Tibial nerve (tissue), 4 donors: Measurements from ENCODE around the gene KDM2A. TPM values are rescaled to one million over a fixed set of nuclear protein-coding genes. Genes with fewer than 3 reads are reported as not detected.

Source experiments
- DNase-seq, 2 donors: peaks; one replicate each; pipeline ENCODE4 v3.0.0-alpha.2; 2019; ENCODE audit warnings: low spot score in 2 of 2
- H3K27ac ChIP-seq, 4 donors: fragments of 200-600 bp; sonication (generic) in 3 of 4; one replicate each; pipeline ENCODE4 v1.5.1; 2017 to 2019; ENCODE audit warnings: mild to moderate bottlenecking in 1 of 4
- H3K27me3 ChIP-seq, 2 donors: fragments of 200-600 bp; sonication (generic) in 1 of 2; one replicate each; pipeline versions ENCODE4 v1.5.1 to v1.6.0; 2017 to 2019
- H3K36me3 ChIP-seq, 3 donors: fragments of 200-600 bp; sonication (generic); one replicate each; pipeline ENCODE4 v1.5.1; 2018 to 2019
- H3K4me1 ChIP-seq, 4 donors: fragments of 200-600 bp; sonication (generic) in 3 of 4; one replicate each; pipeline ENCODE4 v1.5.1; 2017 to 2019
- H3K4me3 ChIP-seq, 4 donors: fragments of 200-600 bp; sonication (generic) in 3 of 4; one replicate each; pipeline ENCODE4 v1.5.1; 2017 to 2019; ENCODE audit warnings: mild to moderate bottlenecking in 1 of 4, moderate library complexity in 1 of 4
- H3K9me3 ChIP-seq, 4 donors: fragments of 200-600 bp; sonication (generic) in 3 of 4; one replicate each; pipeline ENCODE4 v1.5.1; 2017 to 2019
- EP300 ChIP-seq, 2 donors: sonication (generic); formaldehyde crosslinking; IDR thresholded peaks; one replicate each; pipeline ENCODE4 v1.6.1; 2017; ENCODE audit warnings: antibody characterized with exemption in 2 of 2, mild to moderate bottlenecking in 1 of 2
- POLR2A ChIP-seq, 2 donors: fragments of 450-650 bp; IDR thresholded peaks; one replicate each; pipeline ENCODE4 v1.6.1; 2017; ENCODE audit warnings: antibody characterized with exemption in 2 of 2, mild to moderate bottlenecking in 2 of 2, moderate library complexity in 2 of 2
- WGBS, 2 donors: methylation state at CpG; one replicate each; pipeline ENCODE4 v1.1.5; 2018; 5-methylcytosine and 5-hydroxymethylcytosine counted together
- total RNA-seq, 4 donors: library from RNA; depleted of rRNA; stranded (reverse); fragments of >200 nt; gene quantifications; one replicate each; pipeline ENCODE4 v1.1.0, GENCODE V29; 2016
- TF ChIP-seq, protein P1 (sequence below), 5 experiments: fragments of 200-600 bp in 3 of 5; fragments of 450-650 bp in 2 of 5; sonication (generic) in 3 of 5; IDR thresholded peaks; one replicate each; pipeline ENCODE4 v1.5.1; 2016 to 2019; ENCODE audit warnings: antibody characterized with exemption in 5 of 5, mild to moderate bottlenecking in 3 of 5, moderate library complexity in 2 of 5

Gene KDM2A
- total RNA-seq, 4 donors from 2014 or later = 40.9 to 106 (median 67.4) TPM

DNA sequence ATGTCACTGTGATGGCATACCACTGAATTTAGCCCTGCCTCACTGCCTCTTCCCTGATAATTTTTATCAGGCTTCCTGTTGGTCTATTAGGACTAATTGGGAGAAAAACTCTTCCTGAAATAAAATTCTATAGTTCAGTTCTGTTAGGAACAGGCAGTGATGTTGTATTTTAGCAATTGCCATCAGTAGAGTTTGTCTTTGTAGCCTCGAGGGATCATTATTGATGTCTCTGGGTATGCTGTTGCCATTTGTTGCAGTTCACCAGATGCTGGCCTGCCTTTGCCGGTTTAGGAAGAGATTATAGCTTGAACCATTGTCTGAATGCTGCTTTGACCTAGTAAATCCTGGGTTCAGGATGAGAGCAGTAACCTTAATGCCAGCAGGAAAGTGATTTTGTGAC is 41.0 kb downstream of the KDM2A start:
- WGBS, 2 donors = 15 to 54% methylated on average over 2 of the region's 2 CpGs
- Histone ChIP-seq H3K27ac (no peak overlapping the region), H3K4me1 (peaks cover 0 to 46% (median 5%) of the 10 kb centered on the region in 4 donors), H3K36me3 (peaks cover 0 to under 1% (median 0%) of the 10 kb centered on the region in 3 donors), H3K4me3 (no peak overlapping the region), H3K9me3 (no peaks in the 10 kb centered on the region), H3K27me3 (no peaks in the 10 kb centered on the region)
- TF ChIP-seq, protein P1, sequence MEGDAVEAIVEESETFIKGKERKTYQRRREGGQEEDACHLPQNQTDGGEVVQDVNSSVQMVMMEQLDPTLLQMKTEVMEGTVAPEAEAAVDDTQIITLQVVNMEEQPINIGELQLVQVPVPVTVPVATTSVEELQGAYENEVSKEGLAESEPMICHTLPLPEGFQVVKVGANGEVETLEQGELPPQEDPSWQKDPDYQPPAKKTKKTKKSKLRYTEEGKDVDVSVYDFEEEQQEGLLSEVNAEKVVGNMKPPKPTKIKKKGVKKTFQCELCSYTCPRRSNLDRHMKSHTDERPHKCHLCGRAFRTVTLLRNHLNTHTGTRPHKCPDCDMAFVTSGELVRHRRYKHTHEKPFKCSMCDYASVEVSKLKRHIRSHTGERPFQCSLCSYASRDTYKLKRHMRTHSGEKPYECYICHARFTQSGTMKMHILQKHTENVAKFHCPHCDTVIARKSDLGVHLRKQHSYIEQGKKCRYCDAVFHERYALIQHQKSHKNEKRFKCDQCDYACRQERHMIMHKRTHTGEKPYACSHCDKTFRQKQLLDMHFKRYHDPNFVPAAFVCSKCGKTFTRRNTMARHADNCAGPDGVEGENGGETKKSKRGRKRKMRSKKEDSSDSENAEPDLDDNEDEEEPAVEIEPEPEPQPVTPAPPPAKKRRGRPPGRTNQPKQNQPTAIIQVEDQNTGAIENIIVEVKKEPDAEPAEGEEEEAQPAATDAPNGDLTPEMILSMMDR (IDR thresholded peaks at IDR 0.05) = no peak
- no peak for TF ChIP-seq EP300 (IDR thresholded peaks at IDR 0.05)
- TF ChIP-seq POLR2A (IDR thresholded peaks at IDR 0.05) = no peak
- DNase-seq = no peak

DNA sequence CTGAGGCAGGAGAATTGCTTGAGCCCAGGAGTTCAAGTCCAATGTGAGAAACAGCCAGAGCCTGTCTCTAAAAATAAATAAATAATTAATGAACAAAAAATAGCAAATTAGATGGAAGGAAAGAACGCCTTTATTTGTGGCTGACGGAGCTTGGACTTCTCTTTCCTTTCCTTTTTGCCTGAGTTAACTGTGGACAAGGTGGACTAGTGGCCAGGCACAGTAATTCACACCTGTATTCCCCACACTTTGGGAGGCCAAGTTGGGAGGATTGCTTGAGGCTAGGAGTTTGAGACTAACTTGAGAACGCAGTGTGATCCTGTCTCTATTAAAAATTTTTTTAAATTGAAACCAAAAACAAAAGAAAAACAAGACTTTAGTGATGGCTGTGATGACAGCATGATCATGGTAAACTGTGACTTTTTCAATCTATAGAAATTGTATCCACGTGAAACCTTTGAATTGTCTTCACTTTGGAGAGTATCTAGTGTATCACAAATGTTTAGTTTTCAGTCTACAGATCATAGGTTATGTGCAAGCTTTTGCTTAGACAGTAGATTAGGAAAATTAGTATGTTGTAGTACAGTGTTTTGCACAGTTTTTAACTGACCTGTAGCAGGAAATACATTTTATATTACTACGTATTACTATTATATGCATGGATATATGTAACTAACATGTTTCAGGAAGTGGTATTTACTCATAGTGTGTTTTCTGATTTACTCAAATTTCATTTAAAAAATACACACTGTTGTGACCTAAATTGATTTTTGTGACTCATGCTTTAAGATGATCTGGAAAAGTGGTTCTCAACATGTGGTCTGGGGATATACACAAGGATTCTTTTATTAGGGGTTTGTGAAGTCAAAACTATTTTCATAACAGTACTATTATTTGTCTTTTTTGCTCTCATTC is 42.1 kb downstream of the KDM2A start:
- TF ChIP-seq EP300 (IDR thresholded peaks at IDR 0.05) (no peak), POLR2A (IDR thresholded peaks at IDR 0.05) (no peak)
- TF ChIP-seq, protein P1 (IDR thresholded peaks at IDR 0.05) = no peak
- Histone ChIP-seq H3K36me3 (no peaks in the 10 kb centered on the region), H3K27ac (no peak overlapping the region), H3K9me3 (no peaks in the 10 kb centered on the region), H3K4me1 (peaks cover 4 to 53% (median 6%) of the 10 kb centered on the region in 4 donors), H3K27me3 (no peaks in the 10 kb centered on the region), H3K4me3 (no peak overlapping the region)
- 85 to 90% methylated on average over 5 of the region's 5 CpGs for WGBS, 2 donors
- DNase-seq = no peak

DNA sequence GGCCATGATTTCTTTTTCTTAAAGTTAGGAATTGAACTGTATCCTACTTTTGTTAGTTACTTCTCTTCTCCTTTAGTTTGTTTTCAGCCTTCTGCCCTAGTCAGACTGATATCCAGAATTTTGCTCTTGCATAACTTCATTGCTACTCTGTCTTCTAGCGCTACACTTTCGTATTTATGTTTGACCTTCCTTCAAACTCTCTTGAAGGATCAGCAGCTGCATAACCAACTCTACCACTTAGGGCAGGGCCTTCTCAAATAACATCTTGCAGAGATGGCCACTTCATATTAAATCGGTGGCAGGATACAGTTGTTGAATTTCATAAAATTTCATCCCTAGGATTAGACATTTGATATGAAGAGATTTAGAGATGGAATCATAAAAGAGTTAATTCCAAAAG is 43.9 kb downstream of the KDM2A start:
- TF ChIP-seq POLR2A (IDR thresholded peaks at IDR 0.05) = no peak
- TF ChIP-seq, protein P1 (IDR thresholded peaks at IDR 0.05) = no peak
- no peak for TF ChIP-seq EP300 (IDR thresholded peaks at IDR 0.05)
- Histone ChIP-seq H3K36me3 (no peaks in the 10 kb centered on the region), H3K4me1 (peaks cover 4 to 69% (median 15%) of the 10 kb centered on the region in 4 donors), H3K4me3 (no peak overlapping the region), H3K9me3 (no peaks in the 10 kb centered on the region), H3K27me3 (no peaks in the 10 kb centered on the region), H3K27ac (no peak overlapping the region)
- WGBS, 2 donors = 93 to 94% methylated on average over 3 of the region's 3 CpGs
- DNase-seq = no peak

DNA sequence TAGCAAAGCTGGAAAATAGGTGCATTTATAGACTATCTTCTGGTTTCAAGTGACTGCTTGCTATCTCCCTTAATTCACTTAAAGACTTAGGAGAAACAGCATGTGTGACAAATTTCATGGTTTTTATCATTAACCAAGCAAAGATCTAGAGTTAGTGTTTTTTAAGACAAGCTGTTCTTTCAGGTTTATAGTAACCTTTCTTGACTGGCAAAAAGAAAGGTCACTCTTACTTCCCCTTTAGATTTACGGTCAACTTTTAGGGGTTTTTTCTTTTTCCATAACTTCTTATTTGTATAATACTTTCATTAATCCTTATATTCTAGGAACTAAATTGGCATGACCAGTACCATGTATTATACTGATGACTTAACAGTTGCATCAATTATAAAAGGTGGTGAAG is 46.6 kb downstream of the KDM2A start:
- TF ChIP-seq, protein P1 (IDR thresholded peaks at IDR 0.05) = no peak
- TF ChIP-seq POLR2A (IDR thresholded peaks at IDR 0.05) (no peak), EP300 (IDR thresholded peaks at IDR 0.05) (no peak)
- Histone ChIP-seq H3K4me3 (no peak overlapping the region), H3K4me1 (peaks cover 0 to 54% (median 13%) of the 10 kb centered on the region in 4 donors), H3K27me3 (no peaks in the 10 kb centered on the region), H3K9me3 (no peaks in the 10 kb centered on the region), H3K36me3 (no peaks in the 10 kb centered on the region), H3K27ac (no peak overlapping the region)
- WGBS, 2 donors = 70 to 74% methylated on average over 1 of the region's 1 CpG
- no peak for DNase-seq

DNA sequence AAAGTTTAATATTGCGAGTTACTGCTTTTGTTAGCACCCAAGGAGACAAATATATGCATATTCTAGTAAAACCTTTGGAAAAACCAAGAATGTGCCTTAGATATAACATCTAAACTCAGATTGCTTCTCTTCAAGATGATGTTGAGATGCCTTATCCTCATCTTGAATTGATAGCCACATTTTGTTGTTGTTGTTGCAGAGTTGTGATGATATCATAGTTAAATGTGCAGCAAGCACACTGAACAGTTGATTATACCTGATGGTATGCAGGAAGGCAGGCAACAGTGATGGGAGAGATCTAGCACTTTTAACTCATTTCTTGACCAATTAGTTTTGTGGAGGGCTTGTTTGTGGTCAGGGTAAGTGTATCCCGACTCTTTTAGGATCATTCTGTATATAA is 48.0 kb downstream of the KDM2A start:
- Histone ChIP-seq H3K36me3 (no peaks in the 10 kb centered on the region), H3K9me3 (no peaks in the 10 kb centered on the region), H3K4me1 (peaks cover 0 to 49% (median 13%) of the 10 kb centered on the region in 4 donors), H3K4me3 (no peak overlapping the region), H3K27ac (no peak overlapping the region), H3K27me3 (no peaks in the 10 kb centered on the region)
- WGBS, 2 donors = 83 to 98% methylated on average over 2 of the region's 2 CpGs
- no peak for TF ChIP-seq POLR2A (IDR thresholded peaks at IDR 0.05)
- TF ChIP-seq EP300 (IDR thresholded peaks at IDR 0.05) = no peak
- DNase-seq = no peak
